ENCODE data around the gene HID1. TPM values are rescaled to one million over a fixed set of nuclear protein-coding genes. Genes with fewer than 3 reads are reported as not detected.

HID1 gene
- total RNA-seq, 1 donor from 2014 or later: 2.6 TPM

- Histone ChIP-seq H3K4me2 (ENCODE audit: low read length) (peak within 1 kb of the TSS; percentile 86), H3K79me2 (ENCODE audit: insufficient read depth, low read length) (peaks cover 23% of the 10 kb centered on the region), H3K27ac (ENCODE audit: low read depth, low read length) (peak within 1 kb of the TSS; percentile 77), H3K36me3 (ENCODE audit: insufficient read depth, low read length) (no peaks in the 10 kb centered on the region), H3K27me3 (ENCODE audit: insufficient read depth, low read length) (no peaks in the 10 kb centered on the region), H2AFZ (ENCODE audit: low read depth, low read length) (peak within 1 kb of the TSS; percentile 72), H3K4me1 (ENCODE audit: insufficient read depth, low read length) (peaks cover 14% of the 10 kb centered on the region), H4K20me1 (ENCODE audit: insufficient read depth, low read length) (no peaks in the 10 kb centered on the region), H3K9me3 (ENCODE audit: insufficient read depth, low read depth, low read length) (no peaks in the 10 kb centered on the region), H3K9ac (ENCODE audit: low read length) (peak within 1 kb of the TSS; percentile 89), H3K4me3 (ENCODE audit: insufficient read depth, low read depth, low read length) (peak within 1 kb of the TSS; percentile 86)
- H3K27me3 Mint-ChIP-seq (ENCODE audit: low read depth, unreplicated experiment): no peaks in the 10 kb centered on the region
- no peaks in the 10 kb centered on the region for H3K9me3 Mint-ChIP-seq (ENCODE audit: unreplicated experiment)
- peaks cover 6% of the 10 kb centered on the region for H3K36me3 Mint-ChIP-seq (ENCODE audit: low read depth, unreplicated experiment)
- DNase-seq (ENCODE audit: low read depth) (peak; percentile 87), FAIRE-seq (no peak)
- H3K27ac Mint-ChIP-seq (ENCODE audit: unreplicated experiment): peak within 1 kb of the TSS; percentile 94
- H3K4me3 Mint-ChIP-seq (ENCODE audit: unreplicated experiment): peak within 1 kb of the TSS; percentile 77
- TF ChIP-seq EZH2 (IDR thresholded peaks at IDR 0.05; ENCODE audit: insufficient read depth, low read length) (no peak), CTCF (IDR thresholded peaks at IDR 0.05; ENCODE audit: insufficient read depth, low read depth, low read length) (peak; percentile 12)
- H3K4me1 Mint-ChIP-seq (ENCODE audit: low read depth, unreplicated experiment): peaks cover 10% of the 10 kb centered on the region
Measured at GRCh38 chr17:75012346-75013091, 40.0 kb upstream of the HID1 start, which contains the start of gene MRPL58. MRPL58 (plus strand) TSS chr17:75012670; CDS start chr17:75012687, 17 bp downstream.

GRCh38 chr17:75012096-75012345, 39.5 kb upstream of the HID1 start:
- Histone ChIP-seq H3K4me3 (ENCODE audit: insufficient read depth, low read depth, low read length) (peak overlapping the region; percentile 86), H3K4me2 (ENCODE audit: low read length) (peak overlapping the region; percentile 86), H3K27ac (ENCODE audit: low read depth, low read length) (peak overlapping the region; percentile 77), H3K9me3 (ENCODE audit: insufficient read depth, low read depth, low read length) (no peaks in the 10 kb centered on the region), H3K79me2 (ENCODE audit: insufficient read depth, low read length) (peaks cover 23% of the 10 kb centered on the region), H3K4me1 (ENCODE audit: insufficient read depth, low read length) (peaks cover 14% of the 10 kb centered on the region), H3K9ac (ENCODE audit: low read length) (peak overlapping the region; percentile 89), H4K20me1 (ENCODE audit: insufficient read depth, low read length) (no peaks in the 10 kb centered on the region), H2AFZ (ENCODE audit: low read depth, low read length) (peak overlapping the region; percentile 72), H3K36me3 (ENCODE audit: insufficient read depth, low read length) (no peaks in the 10 kb centered on the region), H3K27me3 (ENCODE audit: insufficient read depth, low read length) (no peaks in the 10 kb centered on the region)
- H3K36me3 Mint-ChIP-seq (ENCODE audit: low read depth, unreplicated experiment): peaks cover 6% of the 10 kb centered on the region
- TF ChIP-seq CTCF (IDR thresholded peaks at IDR 0.05; ENCODE audit: insufficient read depth, low read depth, low read length) (no peak), EZH2 (IDR thresholded peaks at IDR 0.05; ENCODE audit: insufficient read depth, low read length) (no peak)
- peaks cover 10% of the 10 kb centered on the region for H3K4me1 Mint-ChIP-seq (ENCODE audit: low read depth, unreplicated experiment)
- H3K9me3 Mint-ChIP-seq (ENCODE audit: unreplicated experiment): no peaks in the 10 kb centered on the region
- H3K4me3 Mint-ChIP-seq (ENCODE audit: unreplicated experiment): peak overlapping the region; percentile 77
- FAIRE-seq: no peak
- H3K27ac Mint-ChIP-seq (ENCODE audit: unreplicated experiment): peak overlapping the region; percentile 94
- no peak for DNase-seq (ENCODE audit: low read depth)
- no peaks in the 10 kb centered on the region for H3K27me3 Mint-ChIP-seq (ENCODE audit: low read depth, unreplicated experiment)
